BJ (cell line): ENCODE results near the gene CNTN5. TPM values are rescaled to one million over a fixed set of nuclear protein-coding genes. Genes with fewer than 3 reads are reported as not detected.
A peak's percentile ranks its signal among the peaks of the same experiment; 100 is the strongest.

Source experiments
- CTCF ChIA-PET: fragments of 350-600 bp; formaldehyde crosslinking; extraction: SDS; loops from one replicate; lab custom pipeline; 2021; ENCODE audit warnings: antibody characterized with exemption, inconsistent platforms; lab: Yijun Ruan, JAX
- POLR2A ChIA-PET: fragments of 300-600 bp; sonication (Branson Sonifier 250); formaldehyde crosslinking; extraction: SDS; loops from one replicate; lab custom pipeline; 2021; ENCODE audit warnings: antibody characterized with exemption; lab: Charles Lee
- DNase-seq: peaks from one replicate; pipeline ENCODE4 v3.0.0-alpha.2; 2011; ENCODE audit warnings: low read depth
- H3K27me3 ChIP-seq: 2 replicates; pipeline ENCODE4 v1.6.0; 2011; ENCODE audit warnings: low read length; ENCODE audit not compliant: control insufficient read depth, insufficient read depth
- H3K36me3 ChIP-seq: 2 replicates; pipeline ENCODE4 v1.5.1; 2011; ENCODE audit warnings: low read length; ENCODE audit not compliant: control insufficient read depth, insufficient read depth
- H3K4me3 ChIP-seq: 2 replicates; pipeline ENCODE4 v1.5.1; 2011; ENCODE audit warnings: low read depth, mild to moderate bottlenecking, control low read depth, low read length
- polyA minus RNA-seq: library from RNA; depleted of rRNA, polyadenylated mRNA; stranded (reverse); fragments of >200 nt; gene quantifications from 2 replicates; pipeline ENCODE4 v1.2.3, GENCODE V29; 2011; rRNA and poly(A)+ RNA removed
- polyA plus RNA-seq: library from polyadenylated mRNA; depleted of rRNA; stranded (reverse); fragments of >200 nt; gene quantifications from 2 replicates; pipeline ENCODE4 v1.2.3, GENCODE V29; 2011; rRNA removed
- TF ChIP-seq, protein P1 (sequence below): IDR thresholded peaks from 2 replicates; pipeline ENCODE4 v1.5.1; 2011; ENCODE audit warnings: low read depth, mild to moderate bottlenecking, control low read depth, inconsistent platforms, low read length, moderate library complexity; ENCODE audit not compliant: insufficient read depth

CNTN5 gene
- polyA plus RNA-seq (not detected in 2 replicates), polyA minus RNA-seq (not detected in 2 replicates)

DNA sequence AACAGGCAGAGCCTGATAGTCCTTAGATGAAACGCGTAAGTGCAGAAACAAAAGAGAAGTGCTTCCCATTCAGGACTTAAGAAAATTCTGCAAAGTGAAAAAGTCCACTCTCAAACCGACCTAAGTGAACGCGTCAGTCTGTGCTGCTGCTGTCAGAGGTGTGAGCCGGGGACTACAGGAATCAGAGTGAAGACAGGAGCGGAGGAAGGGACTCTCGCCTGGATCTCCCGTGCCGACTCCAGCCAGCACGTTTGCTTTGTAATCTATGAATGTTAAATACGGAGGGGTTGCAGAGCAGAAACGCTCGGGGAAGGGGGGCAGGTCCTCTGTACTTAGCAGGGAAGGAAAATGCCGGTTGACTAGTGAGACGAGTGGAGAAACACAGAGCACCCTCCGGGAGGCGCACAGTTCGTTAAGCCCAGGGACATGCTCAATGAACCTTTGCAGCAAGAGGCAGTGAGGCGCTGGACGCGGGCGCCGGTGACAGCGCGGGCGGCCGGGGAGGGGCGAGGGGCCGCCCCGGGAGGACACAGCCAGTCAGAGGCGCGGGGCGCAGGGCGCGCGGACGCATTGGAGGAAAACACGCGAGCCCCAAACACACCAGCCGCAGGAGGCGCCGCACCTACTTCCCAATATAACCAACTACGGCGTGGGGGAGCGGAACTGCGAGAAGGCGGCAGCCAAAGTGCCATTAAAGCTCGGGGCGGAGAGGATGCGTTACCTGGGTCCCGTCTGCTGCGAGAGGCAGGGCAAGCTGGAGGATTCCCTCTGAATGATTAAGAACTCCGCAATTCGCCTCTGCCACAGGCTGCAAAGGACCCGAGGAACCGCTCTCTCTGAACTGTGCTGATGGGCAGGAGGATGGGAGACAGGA is at the start of gene CNTN5:
TSS of gene CNTN5 (plus strand) at position 598 of the 874 bp plus-strand sequence.
- TF ChIP-seq, protein P1, sequence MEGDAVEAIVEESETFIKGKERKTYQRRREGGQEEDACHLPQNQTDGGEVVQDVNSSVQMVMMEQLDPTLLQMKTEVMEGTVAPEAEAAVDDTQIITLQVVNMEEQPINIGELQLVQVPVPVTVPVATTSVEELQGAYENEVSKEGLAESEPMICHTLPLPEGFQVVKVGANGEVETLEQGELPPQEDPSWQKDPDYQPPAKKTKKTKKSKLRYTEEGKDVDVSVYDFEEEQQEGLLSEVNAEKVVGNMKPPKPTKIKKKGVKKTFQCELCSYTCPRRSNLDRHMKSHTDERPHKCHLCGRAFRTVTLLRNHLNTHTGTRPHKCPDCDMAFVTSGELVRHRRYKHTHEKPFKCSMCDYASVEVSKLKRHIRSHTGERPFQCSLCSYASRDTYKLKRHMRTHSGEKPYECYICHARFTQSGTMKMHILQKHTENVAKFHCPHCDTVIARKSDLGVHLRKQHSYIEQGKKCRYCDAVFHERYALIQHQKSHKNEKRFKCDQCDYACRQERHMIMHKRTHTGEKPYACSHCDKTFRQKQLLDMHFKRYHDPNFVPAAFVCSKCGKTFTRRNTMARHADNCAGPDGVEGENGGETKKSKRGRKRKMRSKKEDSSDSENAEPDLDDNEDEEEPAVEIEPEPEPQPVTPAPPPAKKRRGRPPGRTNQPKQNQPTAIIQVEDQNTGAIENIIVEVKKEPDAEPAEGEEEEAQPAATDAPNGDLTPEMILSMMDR: no peak
- H3K27me3 ChIP-seq: peaks cover 8% of the 10 kb centered on the region
- ChIA-PET POLR2A (no interaction called here), CTCF (no interaction called here)
- no peak within 1 kb of the TSS for H3K4me3 ChIP-seq
- DNase-seq: no peak
- no peaks in the 10 kb centered on the region for H3K36me3 ChIP-seq

DNA sequence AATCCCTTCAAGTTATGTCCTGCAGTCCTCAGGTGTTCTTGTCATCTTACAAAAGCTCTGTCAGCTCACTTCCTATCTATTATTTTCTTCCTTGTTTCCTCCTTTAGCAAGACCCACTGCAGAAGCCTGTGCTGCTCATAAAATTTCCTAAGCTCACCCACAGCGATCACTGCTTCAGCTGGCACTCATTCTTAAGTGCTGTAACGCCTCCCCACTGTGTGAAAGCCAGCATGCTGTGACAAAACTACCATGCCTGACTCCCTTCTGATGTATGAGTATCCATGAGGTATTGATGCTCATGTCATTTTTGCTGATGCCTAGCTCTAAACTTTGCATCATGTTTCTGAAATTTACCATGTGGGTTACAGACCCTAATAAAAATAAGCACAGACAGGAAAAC is 41.5 kb upstream of the CNTN5 start:
- CTCF ChIA-PET: interaction anchor here (0.6 kb wide), 1 partner anchor 37 kb away, joined by 6 read pairs; no protein-coding TSS in a partner anchor
- no peak overlapping the region for H3K4me3 ChIP-seq
- TF ChIP-seq, protein P1: no peak
- POLR2A ChIA-PET: no interaction called here
- H3K27me3 ChIP-seq: no peaks in the 10 kb centered on the region
- no peak for DNase-seq
- H3K36me3 ChIP-seq: no peaks in the 10 kb centered on the region

DNA sequence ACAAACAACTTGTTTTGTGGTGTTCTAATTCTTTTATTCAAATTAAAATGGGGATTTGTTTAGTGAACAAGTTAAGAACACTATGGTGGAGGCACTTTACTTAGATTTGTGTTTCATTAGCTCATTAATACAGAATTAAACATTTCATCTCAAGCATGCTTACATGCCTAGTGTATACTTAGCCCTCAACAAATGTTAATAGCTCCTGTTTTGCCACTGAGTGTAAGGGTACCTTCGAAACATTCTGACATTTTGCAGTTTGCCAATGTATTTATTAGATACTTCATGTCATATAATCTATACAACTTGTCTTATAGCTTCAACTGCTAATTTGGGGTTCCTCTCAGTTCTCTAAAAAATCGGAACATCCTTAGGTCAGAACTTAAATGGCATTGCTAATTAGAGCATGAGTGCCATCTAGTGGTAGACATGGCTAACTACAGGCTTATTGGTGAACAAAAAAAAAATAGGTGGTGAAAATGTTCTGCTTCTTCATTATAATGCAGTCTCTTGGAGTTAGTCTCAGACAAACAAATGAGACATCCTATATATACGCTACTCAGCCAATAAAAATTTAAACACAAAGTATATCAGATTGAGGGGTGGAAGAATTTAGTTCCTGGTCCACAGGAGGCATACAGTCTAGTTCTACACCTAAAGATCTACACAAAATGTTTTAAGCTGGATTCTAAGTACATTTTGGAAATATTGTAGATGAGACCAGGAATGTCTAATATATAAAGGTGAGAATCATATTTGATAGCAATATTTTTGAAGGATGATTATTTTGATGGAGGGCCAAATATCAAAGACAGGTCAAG is 4.9 kb upstream of the CNTN5 start:
- TF ChIP-seq, protein P1: peak; percentile 83
- no peaks in the 10 kb centered on the region for H3K36me3 ChIP-seq
- ChIA-PET POLR2A (no interaction called here), CTCF (interaction anchor here (0.6 to 4.0 kb wide), 4 partner anchors 8 to 331 kb away, joined by 3 to 14 read pairs (median 5); no protein-coding TSS in a partner anchor)
- DNase-seq: no peak
- H3K4me3 ChIP-seq: no peak overlapping the region
- H3K27me3 ChIP-seq: peaks cover 5% of the 10 kb centered on the region

DNA sequence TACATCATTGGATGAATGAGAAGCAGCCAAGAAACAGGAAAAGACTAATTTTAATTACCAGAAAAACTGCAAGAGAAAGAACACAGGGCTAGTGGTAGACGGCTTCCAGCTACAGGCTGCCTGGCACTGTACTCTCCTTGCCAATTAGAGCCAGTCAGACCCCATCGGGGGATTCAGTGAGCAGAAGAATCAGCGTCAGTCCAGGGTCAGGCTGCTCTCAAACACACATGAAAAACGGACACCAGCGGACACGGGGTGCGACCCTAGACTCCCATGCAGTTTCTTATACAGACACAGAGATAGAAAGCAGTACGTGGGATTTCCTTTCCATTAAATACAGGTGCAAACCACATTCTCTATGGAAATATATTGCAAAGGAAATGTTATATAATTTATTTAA is 1.1 kb upstream of the CNTN5 start:
- CTCF ChIA-PET: no interaction called here

More for the DNA sequence above, 1.1 kb upstream of the CNTN5 start:
- H3K36me3 ChIP-seq: no peaks in the 10 kb centered on the region
- peaks cover 8% of the 10 kb centered on the region for H3K27me3 ChIP-seq
- TF ChIP-seq, protein P1: no peak
- H3K4me3 ChIP-seq: no peak overlapping the region
- DNase-seq: no peak
- POLR2A ChIA-PET: no interaction called here
